ENCODE measurements around the gene TUBA8.

Gene TUBA8

DNA sequence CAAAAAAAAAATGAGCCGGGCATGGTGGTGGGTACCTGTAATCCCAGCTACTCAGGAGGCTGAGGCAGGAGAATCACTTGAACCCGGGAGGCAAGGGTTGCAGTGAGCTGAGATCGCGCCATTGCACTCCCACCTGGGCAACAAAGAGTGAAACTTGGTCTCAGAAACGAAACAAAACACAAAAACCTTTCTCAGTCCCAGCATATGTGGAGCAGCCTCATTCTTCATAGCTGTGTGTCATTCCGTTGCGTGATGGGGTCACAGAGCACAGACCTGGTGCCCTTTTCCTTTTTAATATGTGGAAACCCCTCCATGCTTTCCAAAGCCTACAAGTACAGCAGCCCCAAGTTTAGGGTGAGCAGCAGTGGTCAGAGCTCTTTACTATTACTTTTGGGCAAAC, 19.1 kb upstream of the TUBA8 start:
- Histone ChIP-seq H3K9ac (ENCODE audit: low read length) (no peak overlapping the region), H3K9me2 (replicated peaks; ENCODE audit: insufficient read depth, low read length) (no peaks in the 10 kb centered on the region), H3K36me3 (ENCODE audit: low read length) (no peaks in the 10 kb centered on the region), H3K4me2 (ENCODE audit: low read depth, low read length, poor library complexity, severe bottlenecking) (no peak overlapping the region), H3K9me3 (ENCODE audit: insufficient read depth, low read length) (no peaks in the 10 kb centered on the region), H3K27me3 (ENCODE audit: low read length) (no peaks in the 10 kb centered on the region), H3K4me3 (ENCODE audit: insufficient read depth, low read length, poor library complexity, severe bottlenecking) (no peak overlapping the region), H3K79me2 (ENCODE audit: insufficient read depth, low read length) (no peaks in the 10 kb centered on the region), H2AFZ (ENCODE audit: low read depth, low read length, severe bottlenecking) (no peak overlapping the region), H4K20me1 (ENCODE audit: low read depth, low read length) (no peaks in the 10 kb centered on the region), H3F3A (ENCODE audit: insufficient read depth) (no peaks in the 10 kb centered on the region), H3K27ac (ENCODE audit: low read depth, low read length) (no peak overlapping the region)
- TF ChIP-seq, protein P1, sequence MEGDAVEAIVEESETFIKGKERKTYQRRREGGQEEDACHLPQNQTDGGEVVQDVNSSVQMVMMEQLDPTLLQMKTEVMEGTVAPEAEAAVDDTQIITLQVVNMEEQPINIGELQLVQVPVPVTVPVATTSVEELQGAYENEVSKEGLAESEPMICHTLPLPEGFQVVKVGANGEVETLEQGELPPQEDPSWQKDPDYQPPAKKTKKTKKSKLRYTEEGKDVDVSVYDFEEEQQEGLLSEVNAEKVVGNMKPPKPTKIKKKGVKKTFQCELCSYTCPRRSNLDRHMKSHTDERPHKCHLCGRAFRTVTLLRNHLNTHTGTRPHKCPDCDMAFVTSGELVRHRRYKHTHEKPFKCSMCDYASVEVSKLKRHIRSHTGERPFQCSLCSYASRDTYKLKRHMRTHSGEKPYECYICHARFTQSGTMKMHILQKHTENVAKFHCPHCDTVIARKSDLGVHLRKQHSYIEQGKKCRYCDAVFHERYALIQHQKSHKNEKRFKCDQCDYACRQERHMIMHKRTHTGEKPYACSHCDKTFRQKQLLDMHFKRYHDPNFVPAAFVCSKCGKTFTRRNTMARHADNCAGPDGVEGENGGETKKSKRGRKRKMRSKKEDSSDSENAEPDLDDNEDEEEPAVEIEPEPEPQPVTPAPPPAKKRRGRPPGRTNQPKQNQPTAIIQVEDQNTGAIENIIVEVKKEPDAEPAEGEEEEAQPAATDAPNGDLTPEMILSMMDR (IDR thresholded peaks at IDR 0.05; ENCODE audit: insufficient read depth, low read length, poor library complexity, severe bottlenecking): no peak
- TF ChIP-seq EZH2phosphoT487 (conservative IDR thresholded peaks at IDR 0.05; ENCODE audit: low read length): no peak

DNA sequence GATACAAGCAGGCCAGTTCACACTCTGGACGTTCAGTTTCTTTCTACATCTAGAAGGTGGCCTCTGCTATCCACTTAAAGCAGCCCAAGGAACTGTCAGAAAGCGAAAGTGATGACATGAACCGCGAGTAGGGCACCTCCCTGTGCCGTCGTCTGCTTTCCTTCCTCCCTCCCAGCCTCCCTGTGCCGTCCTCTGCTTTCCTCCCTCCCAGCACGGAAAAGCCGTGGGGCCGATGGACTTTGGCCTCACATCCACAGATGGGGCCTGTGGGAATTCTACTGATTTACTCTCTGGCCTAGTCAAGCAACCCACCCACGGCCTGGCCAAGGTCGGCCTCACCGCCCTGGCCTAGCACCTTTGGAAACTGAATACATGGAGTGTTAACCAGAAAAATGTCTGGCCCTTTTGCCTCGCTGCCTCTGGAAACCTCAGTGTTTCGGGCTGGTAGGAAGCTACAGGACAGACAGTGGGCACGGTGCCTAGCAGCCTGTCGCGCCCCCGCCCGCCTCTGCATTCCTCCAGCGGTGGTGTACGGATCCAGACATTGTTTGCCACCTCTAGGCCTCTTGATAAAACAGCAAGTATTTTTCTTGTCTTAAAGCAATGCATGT, 18.6 kb upstream of the TUBA8 start:
- no peak overlapping the region for H3K9ac ChIP-seq (ENCODE audit: low read length)
- no peak for TF ChIP-seq EZH2phosphoT487 (conservative IDR thresholded peaks at IDR 0.05; ENCODE audit: low read length)
- TF ChIP-seq, protein P1 (IDR thresholded peaks at IDR 0.05; ENCODE audit: insufficient read depth, low read length, poor library complexity, severe bottlenecking): no peak

DNA sequence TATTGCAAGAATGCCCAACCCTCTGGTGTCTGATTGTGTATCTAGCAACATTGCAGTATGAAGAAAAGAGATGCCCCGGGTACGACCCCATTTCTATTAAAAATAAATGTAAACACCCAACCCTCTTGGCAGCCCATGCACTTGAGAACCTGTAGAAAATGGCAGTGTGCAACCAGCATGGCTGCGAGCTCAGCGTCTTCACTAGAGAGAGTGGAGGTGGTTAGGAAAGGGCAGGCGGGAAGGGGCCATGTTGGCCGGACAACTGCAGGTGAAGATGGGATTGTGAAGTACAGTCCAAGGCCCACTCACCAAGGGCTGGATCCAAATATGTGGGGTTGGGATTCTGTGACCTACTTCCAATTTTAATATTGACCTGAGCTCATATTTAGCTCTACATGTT, 16.9 kb upstream of the TUBA8 start:
- Histone ChIP-seq H3K9me3 (ENCODE audit: insufficient read depth, low read length) (no peaks in the 10 kb centered on the region), H3K9me2 (replicated peaks; ENCODE audit: insufficient read depth, low read length) (no peaks in the 10 kb centered on the region), H2AFZ (ENCODE audit: low read depth, low read length, severe bottlenecking) (no peak overlapping the region), H4K20me1 (ENCODE audit: low read depth, low read length) (no peaks in the 10 kb centered on the region), H3K36me3 (ENCODE audit: low read length) (no peaks in the 10 kb centered on the region), H3K27me3 (ENCODE audit: low read length) (no peaks in the 10 kb centered on the region), H3F3A (ENCODE audit: insufficient read depth) (no peaks in the 10 kb centered on the region), H3K79me2 (ENCODE audit: insufficient read depth, low read length) (no peaks in the 10 kb centered on the region), H3K9ac (ENCODE audit: low read length) (no peak overlapping the region), H3K4me3 (ENCODE audit: insufficient read depth, low read length, poor library complexity, severe bottlenecking) (no peak overlapping the region), H3K27ac (ENCODE audit: low read depth, low read length) (no peak overlapping the region), H3K4me2 (ENCODE audit: low read depth, low read length, poor library complexity, severe bottlenecking) (no peak overlapping the region)
- TF ChIP-seq EZH2phosphoT487 (conservative IDR thresholded peaks at IDR 0.05; ENCODE audit: low read length): no peak
- TF ChIP-seq, protein P1 (IDR thresholded peaks at IDR 0.05; ENCODE audit: insufficient read depth, low read length, poor library complexity, severe bottlenecking): no peak

More for the DNA sequence above, 18.6 kb upstream of the TUBA8 start:
- Histone ChIP-seq H3K9me2 (replicated peaks; ENCODE audit: insufficient read depth, low read length) (no peaks in the 10 kb centered on the region), H3K27ac (ENCODE audit: low read depth, low read length) (no peak overlapping the region), H2AFZ (ENCODE audit: low read depth, low read length, severe bottlenecking) (no peak overlapping the region), H4K20me1 (ENCODE audit: low read depth, low read length) (no peaks in the 10 kb centered on the region), H3K36me3 (ENCODE audit: low read length) (no peaks in the 10 kb centered on the region), H3K27me3 (ENCODE audit: low read length) (no peaks in the 10 kb centered on the region), H3K4me3 (ENCODE audit: insufficient read depth, low read length, poor library complexity, severe bottlenecking) (no peak overlapping the region), H3K4me2 (ENCODE audit: low read depth, low read length, poor library complexity, severe bottlenecking) (no peak overlapping the region), H3K79me2 (ENCODE audit: insufficient read depth, low read length) (no peaks in the 10 kb centered on the region), H3F3A (ENCODE audit: insufficient read depth) (no peaks in the 10 kb centered on the region), H3K9me3 (ENCODE audit: insufficient read depth, low read length) (no peaks in the 10 kb centered on the region)
